NCI-H526 (cell line): ENCODE measurements around the gene CDR2.
A peak's percentile ranks its signal among the peaks of the same experiment; 100 is the strongest.
"Not testable (repeated sequence)": the region's sequence is repeated elsewhere in the genome, so short reads cannot be mapped to it uniquely, and the experiment has no call there.

Source experiments
- DNase-seq, 2 experiments: peaks; one replicate each; lab custom pipeline; 2025; lab: John Stamatoyannopoulos, UW

Gene CDR2

DNA sequence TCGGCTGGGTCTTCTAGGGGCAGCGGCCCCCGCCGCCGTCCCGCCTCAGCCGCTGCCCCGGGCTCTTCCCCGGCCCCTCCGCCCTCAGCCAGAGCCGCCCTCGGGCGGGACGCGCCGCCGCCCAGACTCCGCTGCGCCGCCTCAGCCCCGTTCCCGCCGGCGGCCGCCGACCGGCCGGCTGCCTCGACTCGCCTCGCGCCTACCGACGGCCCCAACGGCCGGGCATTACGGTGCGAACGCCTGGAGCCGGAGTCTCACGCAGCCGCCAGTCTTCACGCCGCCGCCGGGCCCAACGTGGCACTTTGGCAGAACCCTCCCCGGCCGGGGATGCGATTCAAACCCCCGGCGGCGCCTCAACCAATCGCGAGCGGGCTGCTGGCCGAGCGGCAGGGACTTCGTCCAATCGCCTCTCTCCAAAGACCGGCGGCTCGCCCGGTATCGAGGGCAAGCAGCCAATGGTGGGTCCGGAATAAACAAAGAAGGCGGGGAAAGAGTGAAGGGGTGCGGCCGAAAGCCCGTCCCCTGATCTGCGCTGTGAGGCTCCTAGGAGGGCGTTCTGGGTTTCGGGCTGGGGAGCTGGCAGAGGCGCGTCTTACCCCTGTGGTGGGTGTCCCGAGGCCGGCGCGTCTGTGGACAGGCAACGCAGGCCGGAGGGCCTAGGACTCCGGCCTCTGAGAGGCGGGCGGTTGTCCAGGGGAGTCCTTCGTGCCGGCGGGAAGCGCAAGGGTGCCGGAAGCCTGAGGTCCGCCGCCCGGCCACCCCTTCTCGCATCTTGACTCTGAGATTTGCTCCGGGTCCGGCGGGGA is at the start of gene CDR2:
Gene CDR2, minus strand, starts transcription at position 309 of the 806 bp plus-strand sequence. CDS start 310 bp downstream, outside the sequence.
- peak; percentile 93 to 99 for DNase-seq

DNA sequence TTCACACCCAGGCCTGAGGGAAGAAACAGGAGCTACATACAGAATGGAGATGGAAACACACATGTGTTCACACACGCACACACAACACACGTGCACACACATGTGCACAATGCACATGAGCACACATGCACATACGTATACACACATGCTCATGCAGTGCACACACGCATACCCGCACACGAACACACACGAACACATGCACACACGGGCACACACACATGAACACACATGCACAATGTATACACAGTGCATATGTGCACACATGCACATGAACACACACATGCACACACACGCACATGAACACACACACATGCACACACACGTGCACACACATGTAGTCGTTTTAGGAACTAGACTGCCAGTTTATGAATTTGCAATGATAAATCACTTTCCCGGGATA is 49.3 kb upstream of the CDR2 start:
- DNase-seq, result no peak

- DNase-seq, result no peak
Observed at GRCh38 chr16:22421136-22421535, 46.7 kb upstream of the CDR2 start.

DNA sequence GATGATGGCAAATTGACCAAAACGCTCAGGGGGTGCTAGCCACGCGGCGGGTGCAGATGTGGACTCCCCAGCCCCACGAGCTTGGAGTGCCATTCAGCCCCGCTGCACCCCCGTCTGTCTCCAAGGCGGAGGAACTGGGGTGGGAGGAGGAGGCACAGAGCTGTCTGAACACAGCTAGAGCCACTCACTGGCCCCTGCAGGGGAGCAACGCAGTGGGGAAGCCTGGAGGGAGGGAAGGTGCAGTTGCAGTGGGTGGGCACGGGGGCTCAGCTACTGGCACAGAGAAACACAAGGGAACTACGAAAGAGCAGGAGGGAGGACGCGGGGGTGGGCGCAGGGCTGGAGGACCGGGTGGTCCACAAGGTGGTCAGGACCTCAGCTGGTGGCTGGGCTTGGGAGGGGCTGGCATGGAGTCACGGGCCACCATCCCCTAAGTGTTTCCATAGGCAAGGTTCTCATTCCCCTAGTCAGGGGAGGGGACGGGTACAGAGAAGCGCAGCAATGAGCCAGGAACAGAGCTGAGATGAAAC is 46.3 kb upstream of the CDR2 start:
- no peak for DNase-seq

DNA sequence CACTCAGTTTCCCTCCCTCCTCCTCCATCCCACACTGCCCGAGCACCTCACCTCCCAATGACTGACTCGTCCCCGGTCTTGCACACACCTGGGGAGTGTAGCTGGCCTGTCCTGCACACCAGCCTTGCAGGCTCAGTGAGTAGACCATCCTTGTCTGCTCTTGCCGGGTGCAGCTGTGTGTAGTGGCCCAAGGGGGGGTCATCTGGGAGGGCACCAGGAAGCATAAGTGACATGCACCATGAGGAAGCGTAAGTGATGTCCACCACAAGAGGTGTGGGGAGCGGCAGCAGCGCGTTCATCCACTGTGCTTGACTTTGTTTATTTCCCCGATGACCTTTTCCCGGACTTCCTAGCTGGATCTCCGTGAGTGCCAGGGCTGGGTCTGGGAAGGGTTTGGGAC is 45.5 kb upstream of the CDR2 start:
- no peak for DNase-seq

DNA sequence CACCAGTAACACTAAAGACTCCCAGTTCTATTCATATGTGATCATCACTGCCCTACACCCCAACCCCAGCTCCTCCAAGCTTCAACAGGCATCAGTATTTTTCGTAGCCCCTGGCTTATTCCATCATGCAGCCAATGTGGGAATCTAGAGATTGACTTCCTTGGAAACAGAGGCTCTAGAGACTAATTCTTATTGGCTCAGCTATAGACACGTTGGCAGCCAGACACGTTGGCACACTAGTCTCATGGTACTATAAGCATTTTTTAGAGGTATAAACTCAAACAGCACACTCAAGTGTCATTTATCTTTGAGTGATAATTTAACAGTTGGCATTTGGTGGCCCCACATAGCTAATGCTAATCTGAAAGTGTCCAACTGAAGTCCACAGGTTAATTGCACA is 44.4 kb upstream of the CDR2 start:
- no peak for DNase-seq

GRCh38 chr16:22417798-22418197 is 43.4 kb upstream of the CDR2 start:
- DNase-seq, result not testable (repeated sequence)

GRCh38 chr16:22417019-22417418 is 42.6 kb upstream of the CDR2 start:
- no peak for DNase-seq

DNA sequence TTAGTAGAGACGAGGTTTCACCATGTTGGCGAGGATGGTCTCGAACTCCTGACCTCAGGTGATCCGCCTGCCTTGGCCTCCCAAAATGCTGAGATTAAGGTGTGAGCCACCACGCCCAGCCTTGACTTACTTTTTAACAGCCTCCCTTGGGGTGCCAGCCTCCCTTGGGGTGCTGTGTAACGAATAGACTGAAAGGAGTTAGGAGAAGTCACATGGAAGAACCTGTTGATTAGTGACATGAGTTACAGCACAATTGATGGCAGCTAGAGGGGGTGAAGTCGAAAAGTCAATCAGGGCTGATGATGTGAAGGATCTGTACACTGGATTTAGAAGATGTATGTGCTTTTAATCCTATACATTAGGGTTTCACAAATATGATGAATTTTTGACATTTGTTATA is 39.4 kb upstream of the CDR2 start:
- no peak for DNase-seq

- DNase-seq, result no peak
Observed at GRCh38 chr16:22407486-22407885, 33.1 kb upstream of the CDR2 start.

DNA sequence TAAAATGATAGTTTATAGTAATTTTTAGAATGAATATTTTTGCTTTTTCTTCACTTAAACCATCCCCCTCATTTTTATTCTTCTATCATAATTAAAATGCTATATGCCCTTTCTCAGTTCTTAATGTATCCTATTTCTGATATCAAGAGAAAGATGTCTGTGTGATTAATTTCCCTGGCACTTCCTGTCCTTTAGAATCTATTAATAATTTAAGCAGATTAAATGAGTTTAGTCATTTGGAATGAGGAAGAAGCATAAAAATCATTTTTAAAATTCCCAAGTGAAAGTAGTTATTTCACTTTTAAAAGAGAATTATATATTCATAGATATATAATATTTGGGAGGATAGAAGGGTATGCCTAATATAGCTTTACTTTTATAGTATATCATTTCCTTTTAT is 27.8 kb upstream of the CDR2 start:
- no peak for DNase-seq

DNA sequence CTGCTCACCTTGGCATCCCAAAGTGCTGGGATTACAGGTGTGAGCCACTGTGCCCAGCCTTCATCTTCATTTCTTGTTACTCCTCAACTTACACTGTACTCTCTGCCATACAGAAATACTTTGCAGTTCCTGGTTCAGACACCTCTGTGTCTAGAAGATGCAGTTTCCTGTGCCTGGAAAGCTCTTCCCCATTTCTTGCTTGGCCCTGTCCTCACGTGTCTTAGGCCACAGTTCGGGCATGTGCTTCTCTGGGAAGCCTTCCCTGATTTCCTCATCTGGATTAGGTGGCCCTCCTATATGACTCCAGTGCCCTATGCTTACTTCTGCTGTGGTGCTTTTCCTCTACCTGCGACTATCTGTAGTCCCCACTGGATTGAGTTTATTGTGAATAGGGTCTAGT is 26.5 kb upstream of the CDR2 start:
- no peak for DNase-seq

GRCh38 chr16:22397931-22398330 is 23.5 kb upstream of the CDR2 start:
- DNase-seq, result no peak

- no peak for DNase-seq
Observed at GRCh38 chr16:22397464-22397863, 23.0 kb upstream of the CDR2 start.

GRCh38 chr16:22395960-22396359 is 21.5 kb upstream of the CDR2 start:
- no peak for DNase-seq

- no peak for DNase-seq
Observed at GRCh38 chr16:22394121-22394520, 19.7 kb upstream of the CDR2 start.

GRCh38 chr16:22388101-22388644 is 13.8 kb upstream of the CDR2 start:
- no peak for DNase-seq

- no peak for DNase-seq
Observed at GRCh38 chr16:22386976-22387375, 12.6 kb upstream of the CDR2 start.

DNA sequence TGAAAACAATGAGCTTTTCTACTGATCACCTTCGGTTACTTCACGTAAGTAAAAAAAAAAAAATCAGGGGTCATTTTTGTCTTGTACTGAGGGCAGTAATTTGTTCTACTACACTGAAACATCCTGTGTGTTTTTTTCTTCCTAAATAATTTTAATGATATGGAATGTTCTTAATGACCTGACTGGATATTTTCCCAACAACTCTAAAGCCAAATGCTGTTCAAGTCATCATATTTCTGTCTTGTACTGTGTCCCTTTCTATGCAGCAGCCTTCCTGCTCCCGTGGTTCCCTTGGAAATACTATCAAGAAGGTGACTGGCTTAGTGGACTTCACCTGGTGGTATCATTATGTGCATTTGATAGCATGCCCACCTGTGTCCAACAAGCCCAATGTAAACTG is 10.8 kb upstream of the CDR2 start:
- DNase-seq, result no peak

DNA sequence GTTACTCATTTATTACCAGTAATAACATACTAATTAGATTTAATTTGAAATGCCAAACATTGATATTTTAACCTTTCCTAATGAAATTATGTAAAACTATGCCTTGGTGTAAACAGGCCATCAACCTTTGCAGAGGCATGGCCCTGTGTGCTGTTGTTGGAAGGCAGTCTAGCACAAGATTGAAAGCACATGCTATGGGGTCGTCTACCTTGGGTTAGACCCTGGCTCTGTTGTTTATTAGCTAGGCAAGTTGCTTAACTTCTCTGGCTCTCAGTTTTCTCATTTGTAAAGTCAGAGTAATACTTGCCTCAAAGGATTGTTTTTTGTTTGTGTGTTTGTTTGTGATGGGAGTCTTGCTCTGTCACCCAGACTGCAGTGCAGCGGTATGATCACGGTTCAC is 9.4 kb upstream of the CDR2 start:
- DNase-seq, result no peak

GRCh38 chr16:22381392-22381791 is 7.0 kb upstream of the CDR2 start:
- no peak for DNase-seq

DNA sequence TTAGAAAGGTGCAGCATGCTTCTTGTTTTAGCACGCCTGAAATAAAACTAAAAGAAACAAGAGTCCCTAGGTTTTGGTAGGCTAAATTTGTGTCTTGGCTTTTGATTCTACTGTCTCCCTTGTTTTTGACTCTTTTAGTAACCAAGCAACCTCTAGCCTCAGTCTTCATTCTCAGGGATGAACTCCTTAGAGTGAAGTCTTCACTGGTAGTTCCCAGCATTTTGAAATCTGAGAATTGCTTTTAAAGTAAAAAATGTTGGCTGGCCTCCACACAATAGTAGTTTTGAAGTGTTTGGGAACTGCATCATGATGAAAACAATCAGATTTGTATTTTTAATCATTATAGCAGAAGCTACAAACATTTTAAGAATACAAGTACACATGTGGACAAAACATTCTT is 6.1 kb upstream of the CDR2 start:
- no peak for DNase-seq

- no peak for DNase-seq
Observed at GRCh38 chr16:22379656-22380055, 5.2 kb upstream of the CDR2 start.
